GM18867 (cell line): Measurements from ENCODE around the gene TCEA3.
"Not testable (repeated sequence)": the region's sequence is repeated elsewhere in the genome, so short reads cannot be mapped to it uniquely, and the experiment has no call there.

Experiments
- ATAC-seq: cut with Tn5 transposase; IDR thresholded peaks from one replicate; pipeline ENCODE4 v1.9.1; 2021; ENCODE audit warnings: mild to moderate bottlenecking, moderate library complexity; ENCODE audit not compliant: unreplicated experiment

The TCEA3 gene

DNA sequence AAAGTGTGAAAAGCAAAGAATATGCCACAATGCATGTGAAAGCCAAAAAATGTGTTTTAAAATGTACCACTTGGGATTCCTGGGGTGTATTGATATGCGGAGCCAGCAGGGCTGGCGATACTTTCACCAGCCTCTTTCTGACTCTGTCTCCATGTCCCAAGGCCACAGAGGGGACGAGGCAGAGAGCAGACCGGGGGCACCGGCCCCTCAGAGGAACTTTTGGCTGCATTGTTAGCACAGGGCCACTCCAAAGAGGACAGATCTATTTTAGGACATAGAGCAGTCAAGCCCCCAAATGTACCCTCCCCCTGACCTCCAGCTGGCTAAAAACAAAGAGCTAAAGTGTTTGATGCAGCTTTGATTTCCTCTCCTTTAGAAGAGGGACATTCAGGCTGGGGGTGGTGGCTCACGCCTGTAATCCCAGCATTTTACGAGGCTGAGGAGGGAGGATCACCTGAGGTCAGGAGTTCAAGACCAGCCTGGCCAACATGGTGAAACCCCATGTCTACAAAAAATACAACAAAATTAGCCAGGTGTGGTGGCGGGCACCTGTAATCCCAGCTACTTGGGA is 29.3 kb downstream of the TCEA3 start:
- no peak for ATAC-seq

DNA sequence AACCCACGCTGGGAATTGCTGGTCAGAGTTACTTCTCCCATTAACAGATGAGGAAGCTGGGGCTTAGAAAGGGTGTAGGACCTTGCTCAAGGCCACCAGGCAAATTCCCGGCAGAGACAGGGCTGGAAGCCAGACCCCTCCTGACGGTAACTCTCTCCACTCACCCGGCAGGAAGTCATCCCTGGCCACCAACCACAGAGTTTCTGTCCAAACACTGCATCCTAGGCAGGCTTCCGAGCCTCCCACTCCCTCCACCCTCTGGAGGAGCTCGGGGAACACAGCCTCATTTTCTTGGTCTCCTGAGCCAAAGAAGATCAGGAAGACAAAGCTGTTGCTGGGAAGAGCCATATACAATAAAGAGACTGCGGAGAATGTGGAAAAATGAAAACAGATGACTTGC is 29.9 kb downstream of the TCEA3 start:
- ATAC-seq, result no peak

DNA sequence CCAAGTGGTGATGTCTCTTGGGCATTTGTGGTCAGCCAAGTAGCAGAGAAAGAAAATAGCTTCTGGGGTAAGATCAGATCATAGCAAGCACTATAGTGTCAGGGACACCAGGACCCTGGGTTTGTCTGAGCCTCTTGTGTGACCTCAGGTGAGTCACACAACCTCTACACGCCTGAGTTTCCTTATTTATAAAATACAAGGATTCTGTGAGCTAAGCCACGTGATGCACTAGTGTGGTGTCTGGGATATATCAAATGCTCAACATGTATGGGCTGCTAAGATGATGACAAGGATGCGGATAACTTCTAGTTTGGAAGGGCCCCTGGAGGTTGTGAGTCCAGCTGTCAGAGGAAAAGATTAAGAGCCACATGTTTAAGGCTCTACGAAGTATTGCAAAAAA is 30.4 kb downstream of the TCEA3 start:
- no peak for ATAC-seq

DNA sequence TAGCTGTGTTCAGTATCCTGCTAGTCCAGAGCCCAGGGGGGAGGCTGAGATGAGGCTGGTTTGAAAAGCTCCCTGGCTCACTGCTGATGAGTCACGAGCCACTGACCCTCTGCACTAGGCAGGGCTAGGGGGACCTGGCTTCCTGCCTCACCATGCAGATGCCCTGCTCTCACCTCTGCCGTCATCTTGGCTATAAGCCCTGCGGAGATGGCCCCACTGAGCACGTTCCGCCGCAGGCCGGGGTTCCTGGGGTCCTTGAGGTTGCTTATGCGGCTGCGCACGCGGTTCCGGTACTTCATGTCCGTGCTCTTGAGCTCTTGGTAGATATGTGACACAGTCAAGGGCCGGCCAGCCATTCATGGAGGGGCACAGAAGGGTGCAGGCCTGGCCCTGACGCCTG is 30.8 kb downstream of the TCEA3 start:
- no peak for ATAC-seq

DNA sequence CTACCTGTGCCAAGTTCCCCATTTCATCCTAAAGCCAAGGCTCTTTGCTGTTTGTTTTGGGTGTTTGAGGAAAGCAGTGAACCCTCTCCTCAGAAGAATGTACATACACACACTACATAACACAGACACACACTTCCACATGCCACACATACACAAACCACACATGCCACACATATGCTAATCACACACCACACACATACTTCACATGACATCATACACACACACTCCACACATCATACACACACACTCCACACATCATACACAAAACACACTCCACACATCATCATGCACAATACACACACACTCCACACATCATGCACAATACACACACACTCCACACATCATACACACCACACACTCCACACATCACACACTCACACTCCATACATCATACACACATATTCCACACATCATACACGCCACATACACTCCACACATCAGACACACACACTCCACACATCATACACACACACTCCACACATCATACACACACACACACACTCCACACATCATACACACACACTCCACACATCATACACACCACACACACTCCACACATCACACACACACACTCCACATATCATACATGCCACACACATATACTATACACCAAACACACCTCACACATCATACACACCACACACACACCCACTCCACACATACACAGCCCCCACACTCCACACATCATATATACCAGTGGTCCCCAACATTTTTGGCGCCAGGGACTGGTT is 32.3 kb downstream of the TCEA3 start:
- ATAC-seq, result no peak

DNA sequence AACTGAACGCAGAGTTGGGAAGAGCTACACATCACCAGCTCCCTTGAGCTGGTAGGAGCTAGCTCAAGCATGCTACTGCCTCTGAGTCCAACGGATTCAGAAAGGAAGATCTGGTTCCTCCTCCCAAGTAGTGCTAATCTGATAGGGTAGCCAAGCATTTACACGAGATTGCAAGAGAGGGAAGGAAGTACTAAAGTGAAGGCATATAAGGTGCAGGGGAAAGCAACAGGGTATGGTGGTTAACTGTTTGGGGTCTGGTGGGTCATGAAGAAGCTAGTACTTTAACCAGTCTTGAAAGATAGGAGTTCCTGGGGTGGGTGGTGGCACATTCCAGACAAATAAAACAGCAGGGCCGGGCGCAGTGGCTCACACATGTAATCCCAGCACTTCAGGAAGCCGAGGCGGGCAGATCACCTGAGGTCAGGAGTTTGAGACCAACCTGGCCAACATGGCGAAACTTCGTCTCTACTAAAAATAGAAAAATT is 34.7 kb downstream of the TCEA3 start:
- ATAC-seq, result no peak

DNA sequence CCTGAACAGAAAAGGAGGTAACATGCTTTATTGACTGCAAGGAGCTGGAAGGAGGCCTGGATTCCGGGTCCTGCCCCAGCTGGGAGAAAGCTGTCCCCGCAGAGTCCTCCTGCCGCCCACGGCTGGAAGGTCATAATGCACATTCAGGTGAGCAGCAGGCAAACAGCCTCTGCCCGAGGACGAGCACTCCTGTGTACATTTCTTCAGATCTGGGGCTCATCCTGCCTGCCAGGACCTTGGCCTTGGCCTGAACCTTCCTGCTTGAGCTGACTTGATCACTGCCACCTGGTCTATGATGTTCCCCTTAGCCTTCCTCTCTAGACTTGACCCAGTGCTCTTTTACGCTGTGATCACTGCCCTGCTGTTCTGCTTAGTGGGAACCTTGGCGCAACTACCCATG is 37.1 kb downstream of the TCEA3 start:
- ATAC-seq, result no peak

DNA sequence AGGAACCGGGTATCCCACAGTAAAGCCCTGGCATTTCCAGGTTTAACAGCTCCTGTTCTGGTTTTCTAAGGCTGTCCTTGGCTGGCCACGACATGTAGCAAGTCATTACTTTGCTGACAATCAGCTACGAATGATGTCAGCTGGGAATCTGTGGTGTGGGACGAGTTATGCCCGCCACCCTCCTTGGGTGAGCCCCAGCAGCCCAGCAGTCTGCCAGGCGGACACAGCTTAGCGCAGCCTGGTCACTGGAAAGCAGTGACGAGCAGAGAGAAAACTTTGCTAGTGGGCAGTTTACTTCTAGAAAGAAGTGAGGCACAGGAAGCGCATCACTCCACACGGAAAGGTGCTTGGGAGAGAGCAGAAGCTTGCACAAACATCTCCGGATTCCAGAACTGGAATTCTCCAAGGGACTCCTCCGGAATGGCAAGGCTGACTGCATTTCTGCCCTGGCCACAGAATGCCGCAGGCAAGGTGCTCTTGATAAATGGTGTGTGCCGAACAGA is 39.4 kb downstream of the TCEA3 start:
- ATAC-seq, result no peak

DNA sequence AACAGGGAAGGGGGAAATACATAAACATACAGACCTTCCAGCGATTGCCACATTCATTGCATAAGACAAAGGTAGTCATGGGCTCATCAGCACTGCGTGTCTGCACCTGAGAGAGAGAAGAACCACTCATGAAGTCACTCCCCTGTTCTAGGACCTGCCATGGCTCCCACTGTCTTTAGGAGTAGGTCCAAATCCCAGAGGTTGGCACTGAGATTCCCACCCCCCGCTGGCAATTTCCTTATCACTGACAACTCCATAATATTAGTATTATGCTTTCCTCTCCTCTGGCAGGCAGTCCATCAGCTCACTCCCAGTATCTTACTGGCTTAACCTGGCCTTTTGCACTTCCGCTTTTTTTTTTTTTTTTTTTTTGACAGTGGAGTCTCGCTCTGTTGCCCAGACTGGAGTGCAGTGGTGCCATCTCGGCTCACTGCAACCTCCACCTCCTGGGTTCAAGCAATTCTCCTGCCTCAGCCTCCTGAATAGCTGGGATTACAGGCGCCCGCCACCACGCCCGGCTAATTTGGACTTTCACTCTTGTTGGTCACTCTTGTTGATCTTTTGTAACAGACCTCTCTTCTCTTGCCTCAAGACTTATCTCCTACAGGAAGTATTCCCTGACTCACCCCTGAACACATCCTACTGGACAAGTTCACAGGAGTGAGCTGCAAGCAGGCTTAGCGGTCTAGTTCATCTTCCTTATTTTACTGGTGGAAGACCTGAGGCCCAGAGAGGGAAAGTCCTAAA is 40.1 kb downstream of the TCEA3 start:
- no peak for ATAC-seq

DNA sequence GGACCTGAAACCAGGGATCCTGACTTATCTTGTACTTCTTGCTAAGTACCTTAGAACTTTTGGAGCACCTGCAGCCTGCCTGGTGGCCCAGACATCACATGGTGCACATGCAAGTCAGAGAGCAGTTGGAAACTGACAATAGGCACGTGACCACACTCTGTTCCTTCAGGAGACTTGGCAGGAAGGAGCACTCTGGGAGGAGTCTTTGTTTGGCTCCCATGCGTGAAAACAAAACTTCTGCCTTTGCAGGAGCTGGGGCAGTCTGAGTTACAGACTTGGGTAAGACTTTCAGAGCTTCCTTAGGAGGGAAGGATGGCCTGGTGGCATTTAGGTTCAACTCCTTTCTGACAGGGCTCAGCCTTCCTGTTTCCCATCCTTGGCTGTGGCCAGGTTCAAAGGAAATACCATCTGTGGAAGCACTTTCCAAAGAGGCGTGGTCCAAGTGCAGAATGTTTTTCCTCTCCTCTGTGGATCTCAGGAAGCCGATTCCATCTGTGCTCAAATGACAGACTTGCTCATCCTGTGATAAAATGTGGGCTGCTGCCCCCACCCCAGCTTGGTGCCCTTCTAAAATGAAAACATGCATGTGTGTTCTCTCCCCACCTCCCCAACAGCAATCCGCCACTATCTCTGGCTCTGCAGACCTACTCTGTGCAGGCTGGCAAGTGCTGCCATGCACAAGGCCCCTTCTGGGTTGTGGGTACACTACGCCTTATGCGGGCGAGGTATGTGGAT is 40.8 kb downstream of the TCEA3 start:
- no peak for ATAC-seq

DNA sequence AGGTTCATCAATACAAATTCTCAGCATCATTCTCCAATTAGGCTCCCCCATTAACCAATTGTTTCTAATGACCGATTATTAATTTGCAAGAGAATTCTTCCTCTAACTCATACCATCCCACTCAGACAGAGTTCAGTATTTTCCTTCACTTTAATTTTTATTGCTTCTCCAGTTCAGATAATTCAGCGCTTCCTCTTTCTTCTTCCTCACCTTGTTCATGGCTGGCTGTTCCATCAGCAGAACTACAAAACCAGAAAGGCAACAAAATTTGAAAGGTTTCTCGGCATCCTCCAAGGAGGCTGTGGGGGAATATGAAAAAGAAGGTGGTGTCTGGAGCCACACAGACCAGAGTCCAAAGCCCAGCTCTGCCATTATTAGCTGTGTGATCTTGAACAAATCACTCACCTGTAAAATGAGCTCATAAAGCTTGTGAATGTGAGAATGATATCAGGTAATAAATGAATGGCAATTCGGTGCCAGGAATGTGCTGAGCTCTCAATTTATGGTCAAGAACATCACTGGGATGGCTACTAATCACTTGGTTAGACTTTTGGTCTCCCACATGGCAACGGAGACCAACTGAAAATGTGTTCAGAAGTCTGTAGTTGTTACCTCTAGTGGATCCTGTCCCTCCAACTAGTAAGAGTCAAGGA is 43.2 kb downstream of the TCEA3 start:
- no peak for ATAC-seq

DNA sequence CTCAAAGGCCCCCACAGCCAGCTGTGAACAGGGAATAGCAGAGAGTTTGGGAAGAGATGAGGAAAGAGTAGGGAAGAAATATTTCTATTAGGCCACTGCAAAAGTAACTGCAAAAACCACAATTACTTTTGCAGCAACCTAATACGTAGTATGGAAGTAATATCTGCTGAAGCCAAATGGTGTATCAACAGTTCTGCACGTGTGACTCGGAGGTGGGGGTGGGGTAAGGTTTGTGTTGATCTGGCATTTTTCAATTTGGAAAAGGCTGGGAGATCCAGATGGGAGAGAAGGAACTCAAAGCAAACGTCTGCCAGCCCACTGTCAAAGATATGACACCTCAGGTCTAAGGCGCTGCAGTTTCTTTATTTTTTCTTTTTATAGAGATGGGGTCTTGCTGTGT is 43.8 kb downstream of the TCEA3 start:
- ATAC-seq, result no peak

DNA sequence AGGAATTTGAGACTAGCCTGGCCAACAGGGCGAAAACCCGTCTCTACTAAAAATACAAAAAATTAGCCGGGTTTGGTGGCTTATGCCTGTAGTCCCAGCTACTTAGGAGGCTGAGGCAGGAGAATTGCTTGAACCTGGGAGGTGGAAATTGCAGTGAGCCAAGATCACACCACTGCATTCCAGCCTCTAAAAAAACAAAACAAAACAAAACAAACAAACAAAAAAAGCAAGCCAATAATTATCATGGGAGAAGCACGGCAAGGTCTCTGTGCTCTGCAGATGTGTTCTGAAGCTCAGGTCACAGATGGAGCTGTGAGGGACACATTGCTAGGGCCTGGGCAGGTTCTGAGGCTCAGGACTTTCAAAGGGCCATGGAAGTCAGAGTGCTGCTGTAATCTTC is 44.3 kb downstream of the TCEA3 start:
- not testable (repeated sequence) for ATAC-seq

DNA sequence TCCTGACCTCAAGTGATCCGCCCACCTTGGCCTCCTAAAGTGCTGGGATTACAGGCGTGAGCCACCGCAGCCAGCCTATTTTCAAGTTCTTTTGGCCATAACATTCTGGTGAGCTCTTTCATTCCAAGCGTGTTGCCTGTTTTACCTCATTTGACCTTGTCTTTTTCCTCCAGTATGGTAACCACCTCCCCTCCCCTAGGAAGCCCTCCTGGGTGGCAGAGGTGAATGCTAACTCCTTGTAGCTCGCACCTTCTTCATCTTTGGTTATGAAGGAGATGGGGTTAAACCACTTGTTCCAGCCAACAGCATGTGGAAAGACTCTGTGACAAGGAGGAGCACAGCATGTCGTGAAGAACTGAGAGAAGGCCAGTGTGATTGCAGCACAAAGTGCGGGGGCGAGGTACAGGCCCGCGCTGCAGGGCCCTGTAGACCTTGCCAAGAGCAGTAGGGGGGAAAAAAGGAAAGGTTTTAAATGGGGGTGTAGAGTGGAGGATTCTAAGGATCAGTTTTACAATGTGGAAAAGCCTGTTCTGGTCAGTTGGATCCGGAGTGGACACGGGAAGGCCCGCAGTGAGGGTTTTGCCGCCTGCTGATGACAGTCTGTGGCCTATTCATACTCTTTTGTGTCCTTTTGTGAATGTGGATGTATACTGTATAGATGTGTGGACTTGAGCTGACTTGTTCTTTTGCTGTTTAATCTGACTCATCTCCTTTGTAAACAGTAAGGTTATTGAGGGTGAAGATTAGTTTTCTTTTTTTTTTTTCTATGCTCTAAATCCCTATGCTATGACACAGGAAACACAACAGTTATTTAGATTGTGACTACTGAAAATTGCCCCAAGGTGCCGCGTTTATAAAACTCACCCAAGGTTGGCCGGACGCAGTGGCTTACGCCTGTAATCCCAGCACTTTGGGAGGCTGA is 47.4 kb downstream of the TCEA3 start:
- no peak for ATAC-seq

DNA sequence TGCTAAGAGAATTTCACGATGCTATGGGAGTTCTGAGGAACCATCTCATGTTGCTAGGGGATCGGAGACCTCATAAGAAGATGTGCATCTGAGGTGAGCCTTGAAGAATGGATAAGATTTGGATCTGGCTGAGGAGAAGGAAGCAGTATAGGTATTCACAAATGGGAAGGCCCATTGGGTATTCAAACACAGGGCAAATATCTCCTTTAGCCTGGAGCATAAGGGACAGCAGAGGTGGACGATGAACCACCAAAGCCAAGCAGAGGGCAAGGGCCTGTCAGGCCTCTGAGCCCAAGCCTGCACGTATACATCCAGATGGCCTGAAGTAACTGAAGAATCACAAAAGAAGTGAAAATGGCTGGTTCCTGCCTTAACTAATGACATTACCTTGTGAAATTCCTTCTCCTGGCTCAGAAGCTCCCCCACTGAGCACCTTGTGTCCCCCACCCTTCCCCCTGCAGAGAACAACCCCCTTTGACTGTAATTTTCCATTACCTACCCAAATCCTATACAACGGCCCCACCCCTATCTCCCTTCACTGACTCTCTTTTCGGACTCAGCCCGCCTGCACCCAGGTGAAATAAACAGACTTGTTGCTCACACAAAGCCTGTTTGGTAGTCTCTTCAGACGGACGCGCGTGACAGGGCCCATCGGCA is 50.3 kb downstream of the TCEA3 start:
- not testable (repeated sequence) for ATAC-seq

DNA sequence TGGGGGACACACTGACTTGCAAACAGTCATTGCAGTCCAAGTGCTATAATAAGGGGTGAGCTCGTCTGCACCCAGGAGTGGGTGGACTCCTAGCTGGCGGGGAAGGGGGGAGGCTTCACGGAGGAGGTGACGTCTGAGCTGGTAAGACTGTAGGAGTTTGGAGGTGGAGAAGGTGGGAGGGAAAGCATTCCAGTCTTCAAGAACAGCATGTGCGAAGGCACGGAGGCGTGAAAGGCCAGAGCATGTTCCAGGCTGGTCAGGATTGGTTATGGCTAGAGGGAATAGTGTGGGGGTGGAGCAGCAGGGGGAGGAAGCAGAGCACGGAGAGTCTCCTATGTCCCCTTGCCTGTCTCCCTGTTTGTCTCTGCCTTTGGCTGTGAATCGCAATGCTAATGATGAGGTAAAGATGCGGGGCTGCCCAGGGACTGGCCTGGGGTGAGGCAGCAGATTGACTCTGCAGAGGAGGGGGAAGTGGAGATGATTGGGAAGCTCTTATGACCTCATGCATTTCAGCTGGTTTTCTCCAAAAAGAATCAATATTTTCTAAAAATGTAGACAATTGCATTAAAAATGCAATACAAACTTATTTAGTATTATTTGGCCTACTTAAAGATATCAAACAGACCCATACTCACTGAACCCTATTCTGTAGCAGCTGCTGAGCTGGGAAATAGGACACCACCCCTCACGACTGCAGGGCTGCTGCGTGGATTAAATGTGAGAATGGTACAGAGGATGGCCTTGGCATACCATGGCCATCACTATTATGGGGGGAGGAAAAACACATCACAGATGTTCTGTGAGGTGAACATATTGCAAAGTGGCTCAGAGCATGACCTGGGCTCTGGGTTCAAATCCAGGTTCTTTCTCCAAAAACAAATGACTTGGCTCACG is 52.3 kb downstream of the TCEA3 start:
- ATAC-seq, result no peak

DNA sequence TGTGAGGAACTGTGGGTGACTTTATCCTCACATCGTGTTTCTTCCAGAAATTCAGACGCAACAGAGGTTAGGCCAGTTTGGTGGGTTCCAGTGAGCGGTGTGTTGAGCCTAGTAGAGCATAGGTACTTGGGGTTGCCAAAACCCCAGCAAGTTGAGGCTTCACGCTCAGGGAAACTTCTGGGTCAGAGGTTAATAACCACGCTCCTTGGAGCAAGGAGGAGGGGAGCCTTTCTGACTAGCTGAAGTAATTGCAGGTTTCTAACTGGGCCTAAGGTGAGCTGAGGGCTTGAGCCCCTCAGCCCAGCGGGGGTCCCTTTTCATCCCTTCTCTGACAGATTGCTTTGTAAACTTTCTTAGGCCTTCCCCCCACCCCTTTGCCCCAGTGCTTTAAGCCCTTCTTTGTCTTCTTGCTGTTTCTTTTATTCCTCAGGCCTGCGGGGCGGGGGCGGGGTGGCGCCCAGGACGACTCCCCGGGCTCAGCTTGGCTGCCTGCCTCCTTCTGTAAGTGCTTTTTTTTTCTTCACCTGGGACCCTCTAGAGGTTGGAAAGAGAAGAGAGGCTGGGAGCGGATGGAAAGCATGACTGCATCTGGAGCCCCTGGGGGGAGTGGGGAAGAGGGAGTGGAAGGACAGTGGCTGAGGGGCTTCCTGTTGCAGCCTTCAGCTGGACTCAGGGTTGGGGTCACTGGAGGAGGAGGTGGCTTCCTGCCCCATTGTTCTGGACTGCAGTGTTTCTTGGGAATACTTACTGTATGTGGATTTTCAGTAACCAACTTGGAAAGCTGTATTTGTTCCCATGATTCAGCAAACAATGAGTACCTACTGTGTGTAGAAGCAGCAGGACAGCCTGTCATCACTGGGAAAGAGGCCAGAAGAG is 53.6 kb downstream of the TCEA3 start:
- no peak for ATAC-seq
